Liver (tissue), 9 donors: ENCODE data around the gene RASSF1. TPM values are rescaled to one million over a fixed set of nuclear protein-coding genes. Genes with fewer than 3 reads are reported as not detected.

ENCODE experiments used
- DNase-seq: peaks from one replicate; pipeline ENCODE4 v3.0.0-alpha.2; 2017; ENCODE audit warnings: low spot score
- H3K27ac ChIP-seq, 2 donors: one replicate each; pipeline ENCODE4 v1.7.0; 2013; ENCODE audit warnings: inconsistent platforms in 2 of 2, low read length in 2 of 2, control low read depth in 1 of 2, low read depth in 1 of 2, mild to moderate bottlenecking in 1 of 2
- H3K27me3 ChIP-seq, 4 donors: one replicate each; pipeline versions ENCODE4 v1.6.1 to v1.7.0; 2013; ENCODE audit warnings: low read length in 3 of 4, inconsistent platforms in 1 of 4, mild to moderate bottlenecking in 1 of 4, moderate library complexity in 1 of 4; ENCODE audit not compliant: control insufficient read depth in 4 of 4, insufficient read depth in 4 of 4
- H3K36me3 ChIP-seq, 4 donors: one replicate each; pipeline versions ENCODE4 v1.6.1 to v1.7.0; 2013; ENCODE audit warnings: low read length in 3 of 4, mild to moderate bottlenecking in 3 of 4, low read depth in 1 of 4, moderate library complexity in 1 of 4; ENCODE audit not compliant: control insufficient read depth in 4 of 4, insufficient read depth in 3 of 4
- H3K4me1 ChIP-seq, 4 donors: one replicate each; pipeline versions ENCODE4 v1.6.1 to v1.7.0; 2013; ENCODE audit warnings: low read length in 3 of 4, mild to moderate bottlenecking in 3 of 4, moderate library complexity in 1 of 4; ENCODE audit not compliant: control insufficient read depth in 4 of 4, insufficient read depth in 4 of 4
- H3K4me3 ChIP-seq, 3 donors: one replicate each; pipeline versions ENCODE4 v1.6.1 to v1.7.0; 2013; ENCODE audit warnings: low read length in 3 of 3, control low read depth in 1 of 3, low read depth in 1 of 3, mild to moderate bottlenecking in 1 of 3
- H3K9ac ChIP-seq, 2 donors: one replicate each; pipeline ENCODE4 v1.7.0; 2013; ENCODE audit warnings: low read length in 2 of 2, mild to moderate bottlenecking in 2 of 2, moderate library complexity in 2 of 2, control low read depth in 1 of 2, low read depth in 1 of 2
- H3K9me3 ChIP-seq, 4 donors: one replicate each; pipeline versions ENCODE4 v1.6.1 to v1.7.0; 2013; ENCODE audit warnings: low read length in 3 of 4; ENCODE audit not compliant: control insufficient read depth in 4 of 4
- EGR1 ChIP-seq, 2 donors: IDR thresholded peaks; 2 replicates each; pipeline ENCODE4 v1.6.1; 2016 to 2018; ENCODE audit warnings: antibody characterized with exemption in 2 of 2, low read depth in 2 of 2
- FOXA1 ChIP-seq: IDR thresholded peaks from 2 replicates; pipeline ENCODE4 v1.6.1; 2016; ENCODE audit warnings: antibody characterized with exemption
- FOXA2 ChIP-seq: IDR thresholded peaks from 2 replicates; pipeline ENCODE4 v1.6.1; 2016; ENCODE audit warnings: antibody characterized with exemption
- GABPA ChIP-seq, 2 donors: IDR thresholded peaks in 1 of 2; conservative IDR thresholded peaks in 1 of 2; 2 replicates each; pipeline ENCODE4 v1.6.1; 2016; ENCODE audit warnings: antibody characterized with exemption in 2 of 2, mild to moderate bottlenecking in 1 of 2, moderate library complexity in 1 of 2
- HNF4A ChIP-seq, 2 donors: conservative IDR thresholded peaks; 2 replicates each; pipeline ENCODE4 v1.6.1; 2016; ENCODE audit warnings: antibody characterized with exemption in 2 of 2, mild to moderate bottlenecking in 2 of 2
- HNF4G ChIP-seq: IDR thresholded peaks from 2 replicates; pipeline ENCODE4 v1.6.1; 2016; ENCODE audit warnings: antibody characterized with exemption
- JUND ChIP-seq, 2 donors: IDR thresholded peaks; 2 replicates each; pipeline ENCODE4 v1.6.1; 2016; ENCODE audit warnings: antibody characterized with exemption in 2 of 2
- NR2F2 ChIP-seq: IDR thresholded peaks from 2 replicates; pipeline ENCODE4 v1.6.1; 2016; ENCODE audit warnings: antibody characterized with exemption
- RAD21 ChIP-seq, 2 donors: IDR thresholded peaks; 2 replicates each; pipeline ENCODE4 v1.6.1; 2016; ENCODE audit warnings: antibody characterized with exemption in 2 of 2, mild to moderate bottlenecking in 2 of 2
- RXRA ChIP-seq, 2 donors: IDR thresholded peaks; 2 replicates each; pipeline ENCODE4 v1.6.1; 2017 to 2018; ENCODE audit warnings: antibody characterized with exemption in 2 of 2, mild to moderate bottlenecking in 1 of 2
- SP1 ChIP-seq: IDR thresholded peaks from 2 replicates; pipeline ENCODE4 v1.6.1; 2018; ENCODE audit warnings: antibody characterized with exemption, mild to moderate bottlenecking
- TAF1 ChIP-seq: conservative IDR thresholded peaks from 2 replicates; pipeline ENCODE4 v1.6.1; 2016; ENCODE audit warnings: antibody characterized with exemption, mild to moderate bottlenecking
- YY1 ChIP-seq: IDR thresholded peaks from 2 replicates; pipeline ENCODE4 v1.6.1; 2016; ENCODE audit warnings: antibody characterized with exemption, mild to moderate bottlenecking
- WGBS: extraction: QIAGEN DNeasy Blood & Tissue Kit; methylation state at CpG from one replicate; pipeline ENCODE4 v1.1.7; 2013; 5-methylcytosine and 5-hydroxymethylcytosine counted together
- polyA plus RNA-seq, 2 donors: library from polyadenylated mRNA; stranded (reverse) in 1 of 2; unstranded in 1 of 2; fragments of 200-250 nt in 1 of 2; fragments of >200 nt in 1 of 2; fragmentation: Nextera tagmentation in 1 of 2; extraction: Ambion mirVana in 1 of 2; gene quantifications; one replicate each; pipeline versions ENCODE4 v1.2.1 to v1.2.3, GENCODE V29; 2013 to 2015
- total RNA-seq, 2 donors: library from RNA; depleted of rRNA; stranded (reverse); fragments of >200 nt; gene quantifications; one replicate each; pipeline ENCODE4 v1.2.3, GENCODE V29; 2014
- TF ChIP-seq, protein P1 (sequence below): IDR thresholded peaks from 2 replicates; pipeline ENCODE4 v1.6.1; 2016; ENCODE audit warnings: antibody characterized with exemption
- TF ChIP-seq, protein P2 (sequence below): IDR thresholded peaks from 2 replicates; pipeline ENCODE4 v1.6.1; 2016; ENCODE audit warnings: antibody characterized with exemption, mild to moderate bottlenecking
- TF ChIP-seq, protein P3 (sequence below): fragments of 150-350 bp; IDR thresholded peaks from 2 replicates; pipeline ENCODE4 v1.5.1; 2017; ENCODE audit warnings: improper control_type of control experiment, low read depth, low read length; ENCODE audit not compliant: missing input control
- TF ChIP-seq, protein P4 (sequence below): IDR thresholded peaks from 2 replicates; pipeline ENCODE4 v1.6.1; 2016; ENCODE audit warnings: antibody characterized with exemption
- TF ChIP-seq, protein P5 (sequence below): IDR thresholded peaks from 2 replicates; pipeline ENCODE4 v1.6.1; 2016; ENCODE audit warnings: antibody characterized with exemption
- donor health status: healthy.
- donor health status: healthy.
- donor health status: healthy.
- donor health status: healthy.
- donor health status: healthy.

Gene RASSF1
- total and polyA plus RNA-seq, 4 donors = 6.5 to 13.2 (median 11.2) TPM

DNA sequence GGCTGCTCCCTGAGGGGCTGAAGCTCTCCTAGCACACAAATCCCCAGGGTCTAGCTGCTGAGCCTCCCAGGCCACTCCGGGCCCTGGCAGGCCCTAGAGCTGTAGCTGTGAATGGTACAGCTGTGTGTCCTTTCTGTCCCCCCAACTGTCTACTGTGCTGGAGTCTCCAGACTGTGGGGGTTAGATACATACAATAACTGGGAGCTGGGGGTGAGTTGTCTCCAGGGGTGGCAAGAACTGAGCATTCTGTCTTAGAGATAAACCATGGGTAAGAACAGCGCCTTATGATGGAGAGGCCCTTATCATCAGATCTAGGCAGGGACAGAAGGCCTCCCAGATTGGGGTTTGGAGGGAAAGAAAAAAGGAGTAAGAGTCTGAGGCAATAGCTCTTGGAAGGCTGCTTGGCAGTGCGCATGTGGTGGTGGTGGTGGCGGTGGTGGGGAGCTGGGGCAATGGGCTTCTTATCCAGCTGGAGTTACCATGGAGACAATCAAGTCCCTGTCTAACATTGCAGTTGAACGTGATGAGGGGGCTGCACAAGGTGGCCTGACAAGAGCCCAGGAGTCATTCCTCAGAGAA, 13.6 kb upstream of the RASSF1 start:
- H3K4me1 ChIP-seq = peaks cover 23 to 85% (median 66%) of the 10 kb centered on the region in 4 donors
- no peak overlapping the region for H3K4me3 ChIP-seq
- TF ChIP-seq, protein P1, sequence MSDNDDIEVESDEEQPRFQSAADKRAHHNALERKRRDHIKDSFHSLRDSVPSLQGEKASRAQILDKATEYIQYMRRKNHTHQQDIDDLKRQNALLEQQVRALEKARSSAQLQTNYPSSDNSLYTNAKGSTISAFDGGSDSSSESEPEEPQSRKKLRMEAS = no peak
- no peak for TF ChIP-seq EGR1 (IDR thresholded peaks at IDR 0.05; ENCODE audit: low read depth in 2 of 2)
- TF ChIP-seq, protein P2, sequence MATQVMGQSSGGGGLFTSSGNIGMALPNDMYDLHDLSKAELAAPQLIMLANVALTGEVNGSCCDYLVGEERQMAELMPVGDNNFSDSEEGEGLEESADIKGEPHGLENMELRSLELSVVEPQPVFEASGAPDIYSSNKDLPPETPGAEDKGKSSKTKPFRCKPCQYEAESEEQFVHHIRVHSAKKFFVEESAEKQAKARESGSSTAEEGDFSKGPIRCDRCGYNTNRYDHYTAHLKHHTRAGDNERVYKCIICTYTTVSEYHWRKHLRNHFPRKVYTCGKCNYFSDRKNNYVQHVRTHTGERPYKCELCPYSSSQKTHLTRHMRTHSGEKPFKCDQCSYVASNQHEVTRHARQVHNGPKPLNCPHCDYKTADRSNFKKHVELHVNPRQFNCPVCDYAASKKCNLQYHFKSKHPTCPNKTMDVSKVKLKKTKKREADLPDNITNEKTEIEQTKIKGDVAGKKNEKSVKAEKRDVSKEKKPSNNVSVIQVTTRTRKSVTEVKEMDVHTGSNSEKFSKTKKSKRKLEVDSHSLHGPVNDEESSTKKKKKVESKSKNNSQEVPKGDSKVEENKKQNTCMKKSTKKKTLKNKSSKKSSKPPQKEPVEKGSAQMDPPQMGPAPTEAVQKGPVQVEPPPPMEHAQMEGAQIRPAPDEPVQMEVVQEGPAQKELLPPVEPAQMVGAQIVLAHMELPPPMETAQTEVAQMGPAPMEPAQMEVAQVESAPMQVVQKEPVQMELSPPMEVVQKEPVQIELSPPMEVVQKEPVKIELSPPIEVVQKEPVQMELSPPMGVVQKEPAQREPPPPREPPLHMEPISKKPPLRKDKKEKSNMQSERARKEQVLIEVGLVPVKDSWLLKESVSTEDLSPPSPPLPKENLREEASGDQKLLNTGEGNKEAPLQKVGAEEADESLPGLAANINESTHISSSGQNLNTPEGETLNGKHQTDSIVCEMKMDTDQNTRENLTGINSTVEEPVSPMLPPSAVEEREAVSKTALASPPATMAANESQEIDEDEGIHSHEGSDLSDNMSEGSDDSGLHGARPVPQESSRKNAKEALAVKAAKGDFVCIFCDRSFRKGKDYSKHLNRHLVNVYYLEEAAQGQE = no peak
- TF ChIP-seq YY1 = no peak
- TF ChIP-seq RXRA (IDR thresholded peaks at IDR 0.05) = no peak
- TF ChIP-seq, protein P3, sequence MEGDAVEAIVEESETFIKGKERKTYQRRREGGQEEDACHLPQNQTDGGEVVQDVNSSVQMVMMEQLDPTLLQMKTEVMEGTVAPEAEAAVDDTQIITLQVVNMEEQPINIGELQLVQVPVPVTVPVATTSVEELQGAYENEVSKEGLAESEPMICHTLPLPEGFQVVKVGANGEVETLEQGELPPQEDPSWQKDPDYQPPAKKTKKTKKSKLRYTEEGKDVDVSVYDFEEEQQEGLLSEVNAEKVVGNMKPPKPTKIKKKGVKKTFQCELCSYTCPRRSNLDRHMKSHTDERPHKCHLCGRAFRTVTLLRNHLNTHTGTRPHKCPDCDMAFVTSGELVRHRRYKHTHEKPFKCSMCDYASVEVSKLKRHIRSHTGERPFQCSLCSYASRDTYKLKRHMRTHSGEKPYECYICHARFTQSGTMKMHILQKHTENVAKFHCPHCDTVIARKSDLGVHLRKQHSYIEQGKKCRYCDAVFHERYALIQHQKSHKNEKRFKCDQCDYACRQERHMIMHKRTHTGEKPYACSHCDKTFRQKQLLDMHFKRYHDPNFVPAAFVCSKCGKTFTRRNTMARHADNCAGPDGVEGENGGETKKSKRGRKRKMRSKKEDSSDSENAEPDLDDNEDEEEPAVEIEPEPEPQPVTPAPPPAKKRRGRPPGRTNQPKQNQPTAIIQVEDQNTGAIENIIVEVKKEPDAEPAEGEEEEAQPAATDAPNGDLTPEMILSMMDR = no peak
- no peak for TF ChIP-seq RAD21 (IDR thresholded peaks at IDR 0.05)
- no peak for TF ChIP-seq FOXA2
- no peak for TF ChIP-seq GABPA (IDR thresholded peaks at IDR 0.05 in 1 of 2, conservative IDR thresholded peaks at IDR 0.05 in 1 of 2)
- no peak for TF ChIP-seq NR2F2
- TF ChIP-seq HNF4A (conservative IDR thresholded peaks at IDR 0.05) = no peak
- TF ChIP-seq TAF1 = no peak
- no peak for TF ChIP-seq SP1
- TF ChIP-seq, protein P4, sequence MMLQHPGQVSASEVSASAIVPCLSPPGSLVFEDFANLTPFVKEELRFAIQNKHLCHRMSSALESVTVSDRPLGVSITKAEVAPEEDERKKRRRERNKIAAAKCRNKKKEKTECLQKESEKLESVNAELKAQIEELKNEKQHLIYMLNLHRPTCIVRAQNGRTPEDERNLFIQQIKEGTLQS = no peak
- TF ChIP-seq, protein P5, sequence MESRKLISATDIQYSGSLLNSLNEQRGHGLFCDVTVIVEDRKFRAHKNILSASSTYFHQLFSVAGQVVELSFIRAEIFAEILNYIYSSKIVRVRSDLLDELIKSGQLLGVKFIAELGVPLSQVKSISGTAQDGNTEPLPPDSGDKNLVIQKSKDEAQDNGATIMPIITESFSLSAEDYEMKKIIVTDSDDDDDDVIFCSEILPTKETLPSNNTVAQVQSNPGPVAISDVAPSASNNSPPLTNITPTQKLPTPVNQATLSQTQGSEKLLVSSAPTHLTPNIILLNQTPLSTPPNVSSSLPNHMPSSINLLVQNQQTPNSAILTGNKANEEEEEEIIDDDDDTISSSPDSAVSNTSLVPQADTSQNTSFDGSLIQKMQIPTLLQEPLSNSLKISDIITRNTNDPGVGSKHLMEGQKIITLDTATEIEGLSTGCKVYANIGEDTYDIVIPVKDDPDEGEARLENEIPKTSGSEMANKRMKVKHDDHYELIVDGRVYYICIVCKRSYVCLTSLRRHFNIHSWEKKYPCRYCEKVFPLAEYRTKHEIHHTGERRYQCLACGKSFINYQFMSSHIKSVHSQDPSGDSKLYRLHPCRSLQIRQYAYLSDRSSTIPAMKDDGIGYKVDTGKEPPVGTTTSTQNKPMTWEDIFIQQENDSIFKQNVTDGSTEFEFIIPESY = no peak
- TF ChIP-seq JUND (IDR thresholded peaks at IDR 0.05) = no peak
- TF ChIP-seq HNF4G = no peak
- no peak for TF ChIP-seq FOXA1
- H3K27me3 ChIP-seq = no peaks in the 10 kb centered on the region
- 93% methylated on average over 5 of the region's 5 CpGs for WGBS
- DNase-seq = no peak
- no peaks in the 10 kb centered on the region for H3K9me3 ChIP-seq
- no peak overlapping the region for H3K27ac ChIP-seq
- no peak overlapping the region for H3K9ac ChIP-seq
- peaks cover 11 to 23% (median 15%) of the 10 kb centered on the region in 4 donors for H3K36me3 ChIP-seq
